Fibroblast of skin of right biceps (primary cell): ENCODE results near the gene BPIFB3.
"Not testable (repeated sequence)": the region's sequence is repeated elsewhere in the genome, so short reads cannot be mapped to it uniquely, and the experiment has no call there.

ENCODE experiments used
- DNase-seq: peaks from one replicate; pipeline ENCODE4 v3.0.0-alpha.2; 2013

BPIFB3 gene

GRCh38 chr20:33030569-33030968 lies 23.1 kb upstream of the BPIFB3 start:
- DNase-seq: no peak

DNA sequence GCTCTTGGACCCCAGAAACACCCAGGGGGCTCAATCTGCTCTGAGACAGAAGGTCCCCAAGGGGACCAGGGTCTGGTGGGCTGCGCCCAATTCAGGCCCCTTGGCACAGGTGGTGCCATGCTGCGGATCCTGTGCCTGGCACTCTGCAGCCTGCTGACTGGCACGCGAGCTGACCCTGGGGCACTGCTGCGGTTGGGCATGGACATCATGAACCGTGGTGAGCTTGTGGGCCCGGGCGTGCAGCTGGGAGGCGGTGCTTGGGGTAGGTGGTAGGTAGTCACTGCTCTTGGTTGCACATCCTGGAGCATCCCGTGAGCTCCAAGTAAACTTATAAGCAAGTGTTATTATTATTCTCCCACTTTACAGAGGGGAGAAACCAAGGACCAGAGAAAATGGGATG lies 22.2 kb upstream of the BPIFB3 start, which contains the start of gene BPIFB6:
TSS of gene BPIFB6 (plus strand) at position 118 of the 400 bp plus-strand sequence. CDS start at position 118, 0 bp downstream.
- no peak for DNase-seq

GRCh38 chr20:33032555-33032954 lies 21.1 kb upstream of the BPIFB3 start:
- DNase-seq: no peak

DNA sequence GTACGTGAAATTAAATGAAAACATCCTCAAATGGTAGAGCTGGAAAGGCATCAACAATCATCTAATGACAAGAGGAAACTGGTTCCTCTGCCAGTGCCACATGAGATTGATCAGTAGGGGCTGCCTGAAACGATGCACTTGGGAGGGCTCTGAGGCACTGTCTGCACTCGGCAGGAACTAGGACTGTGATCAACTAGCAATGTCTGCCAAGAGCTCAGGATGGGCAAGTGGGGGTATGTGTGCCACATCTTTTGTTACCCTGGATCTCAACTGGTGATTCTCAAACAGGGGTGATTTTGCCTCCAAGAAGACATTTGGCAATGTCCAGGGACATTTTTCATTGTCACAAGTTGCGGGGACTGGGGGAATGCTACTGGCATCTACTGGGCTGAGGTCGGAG lies 20.3 kb upstream of the BPIFB3 start:
- no peak for DNase-seq

GRCh38 chr20:33034115-33034514 lies 19.6 kb upstream of the BPIFB3 start:
- DNase-seq: no peak

GRCh38 chr20:33034901-33035492 lies 18.7 kb upstream of the BPIFB3 start:
- no peak for DNase-seq

- DNase-seq: no peak
These were observed 16.2 kb upstream of the BPIFB3 start for GRCh38 chr20:33037456-33037855.

GRCh38 chr20:33038243-33038642 lies 15.5 kb upstream of the BPIFB3 start:
- no peak for DNase-seq

GRCh38 chr20:33042430-33042829 lies 11.3 kb upstream of the BPIFB3 start:
- DNase-seq: no peak

GRCh38 chr20:33042983-33043730 lies 10.5 kb upstream of the BPIFB3 start:
- DNase-seq: no peak

GRCh38 chr20:33043731-33044181 lies 9.9 kb upstream of the BPIFB3 start:
- DNase-seq: no peak

DNA sequence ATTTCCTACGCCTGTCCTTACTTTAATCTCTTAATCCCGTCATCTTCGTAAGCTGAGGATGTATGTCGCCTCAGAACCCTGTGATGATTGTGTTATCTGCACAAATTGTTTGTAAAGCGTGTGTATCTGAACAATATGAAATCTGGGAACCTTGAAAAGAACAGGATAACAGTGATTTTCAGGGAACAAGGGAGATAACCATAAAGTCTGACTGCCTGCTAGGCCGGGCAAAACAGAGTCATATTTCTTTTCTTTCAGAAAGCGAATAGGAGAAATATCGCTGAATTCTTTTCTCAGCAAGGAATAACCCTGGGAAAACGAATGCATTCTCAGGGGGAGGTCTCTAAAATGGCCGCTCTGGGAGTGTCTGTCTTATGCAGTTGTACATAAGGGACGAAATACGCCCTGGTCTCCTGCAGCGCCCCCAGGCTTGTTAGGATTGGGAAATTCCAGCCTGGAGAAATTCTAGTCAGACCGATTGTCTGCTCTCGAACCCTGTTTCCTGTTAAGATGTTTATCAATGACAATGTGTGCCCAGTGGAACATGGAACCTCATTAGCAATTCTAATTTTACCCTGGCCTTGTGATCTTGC lies 8.5 kb upstream of the BPIFB3 start:
- not testable (repeated sequence) for DNase-seq

GRCh38 chr20:33046412-33046811 lies 7.3 kb upstream of the BPIFB3 start:
- no peak for DNase-seq

GRCh38 chr20:33051333-33051732 lies 2.4 kb upstream of the BPIFB3 start:
- no peak for DNase-seq

- DNase-seq: no peak
These were observed 678 bp downstream of the BPIFB3 start for GRCh38 chr20:33054381-33054780.

DNA sequence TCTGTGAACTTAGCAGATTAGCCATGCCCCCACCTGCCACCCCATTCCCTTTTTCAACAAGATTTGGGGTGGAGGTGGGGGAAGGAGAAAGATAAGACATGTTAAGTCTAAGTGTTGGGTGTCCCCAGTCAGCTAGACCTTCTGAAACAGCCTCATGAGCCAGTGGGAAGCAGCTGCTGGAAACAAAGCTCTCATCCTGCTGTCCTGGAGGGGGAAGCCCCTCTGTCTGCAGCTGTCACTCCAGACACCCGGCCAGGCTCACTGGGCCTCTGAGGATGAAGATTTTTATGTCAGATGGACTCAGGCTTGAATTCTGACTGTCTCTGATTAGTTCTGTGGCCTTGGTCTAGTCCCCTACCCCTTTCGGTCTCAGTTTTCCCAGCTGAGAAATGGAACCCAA lies 1.1 kb downstream of the BPIFB3 start:
- no peak for DNase-seq

DNA sequence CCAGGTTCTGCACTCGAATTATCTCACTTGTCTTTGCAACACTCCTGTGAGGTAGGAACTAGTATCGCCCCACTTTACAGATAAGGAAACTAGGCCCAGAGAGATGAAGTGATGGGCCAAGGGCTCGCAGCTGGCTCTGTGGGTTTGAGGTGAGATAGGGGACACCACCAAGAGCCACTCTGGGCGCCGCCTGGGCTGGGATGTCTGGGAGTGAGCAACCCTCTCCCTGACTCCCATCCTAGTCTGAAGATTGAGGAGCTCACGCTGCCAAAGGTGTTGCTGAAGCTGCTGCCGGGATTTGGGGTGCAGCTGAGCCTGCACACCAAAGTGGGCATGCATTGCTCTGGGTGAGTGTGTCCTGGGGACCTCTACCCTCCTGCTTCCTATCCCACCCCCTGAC lies 5.4 kb downstream of the BPIFB3 start:
- no peak for DNase-seq

DNA sequence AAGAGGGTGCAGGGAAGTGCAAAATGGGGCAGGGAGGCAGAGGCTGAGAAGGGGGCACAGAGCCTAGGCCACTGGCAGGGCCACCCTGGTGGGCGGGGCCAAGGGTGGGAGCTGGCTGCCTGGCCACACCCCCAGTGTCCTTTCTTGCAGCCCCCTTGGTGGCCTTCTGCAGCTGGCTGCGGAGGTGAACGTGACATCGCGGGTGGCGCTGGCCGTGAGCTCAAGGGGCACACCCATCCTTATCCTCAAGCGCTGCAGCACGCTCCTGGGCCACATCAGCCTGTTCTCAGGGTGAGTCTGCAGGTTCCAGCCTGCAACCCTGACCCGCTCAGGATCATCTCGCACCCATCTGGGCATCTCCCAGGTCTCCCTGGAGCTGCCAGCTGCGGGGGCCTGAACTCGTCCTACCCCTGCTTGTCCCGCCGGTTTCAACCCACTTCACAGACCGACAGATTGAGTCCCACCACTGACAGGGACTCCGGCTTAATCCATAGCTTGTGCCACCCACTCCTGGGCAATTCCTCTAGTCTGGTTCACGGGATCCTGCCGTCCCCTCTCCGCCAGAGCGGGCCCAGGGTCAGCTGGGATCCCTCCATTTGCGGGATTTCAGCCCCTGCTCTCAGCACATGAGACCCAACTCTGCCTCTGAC lies 6.2 kb downstream of the BPIFB3 start:
- no peak for DNase-seq

- no peak for DNase-seq
These were observed 7.9 kb downstream of the BPIFB3 start for GRCh38 chr20:33061658-33062028.

DNA sequence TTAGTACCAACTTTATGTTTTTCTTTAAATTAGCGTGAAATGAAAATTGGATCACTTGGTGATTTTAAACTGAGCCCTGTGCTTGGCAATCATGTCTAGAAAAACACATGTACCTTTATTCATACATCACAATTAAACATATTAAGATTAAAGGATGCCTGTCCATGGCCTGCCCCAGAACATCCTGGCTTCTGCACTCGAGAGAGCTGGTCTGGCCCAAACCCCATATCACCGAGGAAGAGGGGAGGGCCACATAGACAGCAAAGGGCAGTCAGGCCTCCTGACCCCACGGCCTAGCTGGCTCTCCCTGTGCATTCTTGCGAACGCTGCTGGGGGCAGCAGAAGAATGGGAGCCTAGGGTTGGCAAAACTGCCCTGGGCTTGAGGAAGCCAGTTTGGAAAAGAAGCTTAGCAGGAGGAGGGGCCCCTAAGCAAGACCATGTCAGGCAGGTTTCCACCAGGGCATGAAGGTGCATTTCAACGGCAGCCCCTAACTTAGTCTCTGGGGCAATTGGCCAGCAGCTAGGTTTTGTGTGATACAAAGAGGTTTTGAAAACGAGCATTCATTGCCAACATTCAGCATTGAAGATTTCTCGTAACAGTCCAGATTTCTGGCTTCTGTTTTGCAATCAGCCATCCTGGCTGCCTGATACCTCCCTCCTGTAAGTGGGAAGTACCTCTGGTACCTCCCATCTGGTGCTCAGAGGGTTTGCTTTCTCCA lies 8.6 kb downstream of the BPIFB3 start:
- no peak for DNase-seq

DNA sequence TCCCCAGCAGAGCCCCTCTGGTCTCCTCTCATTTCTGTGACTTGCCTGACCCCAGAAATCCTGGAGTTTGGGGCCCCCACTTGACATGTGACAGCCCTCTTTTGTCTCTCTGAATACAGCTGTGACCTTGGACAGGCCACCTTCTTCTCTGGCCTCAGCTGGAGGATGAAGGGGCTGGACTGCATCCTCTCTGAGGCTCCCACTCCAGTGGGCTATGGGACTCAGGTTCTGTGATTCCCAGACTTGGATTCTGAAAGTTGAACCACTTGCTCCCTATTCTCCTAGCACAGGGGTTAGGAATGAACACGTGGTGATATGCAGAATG lies 9.1 kb downstream of the BPIFB3 start:
- no peak for DNase-seq

DNA sequence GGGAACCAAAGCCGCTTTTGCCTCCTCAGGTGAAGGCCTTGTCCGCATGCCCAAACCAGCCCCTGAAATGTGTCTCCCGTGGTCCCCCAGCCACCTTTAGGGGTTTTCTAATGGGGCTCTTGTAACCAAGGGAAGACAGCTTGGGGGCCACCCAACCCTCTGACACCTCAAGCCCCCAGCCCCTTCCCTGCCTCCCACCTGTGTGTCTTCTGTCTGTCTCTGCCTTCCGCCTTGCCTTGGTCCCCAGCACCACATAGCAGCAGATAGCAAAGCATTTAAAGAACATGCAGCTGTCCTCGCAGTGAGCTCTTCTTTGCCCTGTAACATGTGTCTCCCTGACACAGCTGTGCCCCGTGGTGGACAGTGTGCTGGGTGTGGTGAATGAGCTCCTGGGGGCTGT lies 9.6 kb downstream of the BPIFB3 start:
- no peak for DNase-seq

DNA sequence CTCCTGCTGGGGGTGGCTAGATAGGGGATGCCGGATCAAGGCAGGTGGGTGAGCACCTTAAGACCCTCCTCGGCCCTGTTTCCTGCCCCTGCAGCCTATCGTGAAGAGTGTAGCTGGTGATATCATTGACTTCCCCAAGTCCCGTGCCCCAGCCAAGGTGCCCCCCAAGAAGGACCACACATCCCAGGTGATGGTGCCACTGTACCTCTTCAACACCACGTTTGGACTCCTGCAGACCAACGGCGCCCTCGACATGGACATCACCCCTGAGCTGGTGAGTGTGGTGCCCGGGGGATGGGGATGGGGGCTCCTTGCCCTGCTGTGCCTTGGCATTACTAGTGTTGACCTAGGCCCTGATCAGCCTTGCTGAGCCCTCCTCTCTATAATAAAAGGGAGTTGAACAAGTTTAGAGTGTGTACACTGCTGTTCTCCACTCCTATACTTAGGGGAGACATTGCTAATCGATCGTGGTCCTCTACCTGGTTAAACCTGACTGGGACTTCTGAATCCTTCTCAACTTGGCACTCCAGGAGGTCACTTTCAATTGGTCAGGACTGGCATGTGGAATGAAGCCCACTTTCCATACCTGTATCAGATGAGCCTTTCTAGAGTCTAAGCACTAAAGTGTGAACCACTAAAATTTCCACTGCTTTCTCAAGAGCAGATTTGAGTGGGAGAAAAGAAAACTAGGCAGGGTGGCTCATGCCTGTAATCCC lies 11.0 kb downstream of the BPIFB3 start:
- no peak for DNase-seq
